GM21619 (cell line): ENCODE results near the gene P3H1.
"Not testable (repeated sequence)": the region's sequence is repeated elsewhere in the genome, so short reads cannot be mapped to it uniquely, and the experiment has no call there.

Experiments used
- ATAC-seq: cut with Tn5 transposase; IDR thresholded peaks from one replicate; pipeline ENCODE4 v1.9.1; 2021; ENCODE audit not compliant: unreplicated experiment

Gene P3H1

GRCh38 chr1:42766741-42767509 lies at the start of gene P3H1, which contains the start of gene C1orf50:
P3H1 (minus strand) TSS chr1:42767028; CDS start chr1:42766971, 57 bp downstream.
C1orf50 (plus strand) TSS chr1:42767249; CDS start chr1:42767312, 63 bp downstream.
- peak; percentile 85 for ATAC-seq

DNA sequence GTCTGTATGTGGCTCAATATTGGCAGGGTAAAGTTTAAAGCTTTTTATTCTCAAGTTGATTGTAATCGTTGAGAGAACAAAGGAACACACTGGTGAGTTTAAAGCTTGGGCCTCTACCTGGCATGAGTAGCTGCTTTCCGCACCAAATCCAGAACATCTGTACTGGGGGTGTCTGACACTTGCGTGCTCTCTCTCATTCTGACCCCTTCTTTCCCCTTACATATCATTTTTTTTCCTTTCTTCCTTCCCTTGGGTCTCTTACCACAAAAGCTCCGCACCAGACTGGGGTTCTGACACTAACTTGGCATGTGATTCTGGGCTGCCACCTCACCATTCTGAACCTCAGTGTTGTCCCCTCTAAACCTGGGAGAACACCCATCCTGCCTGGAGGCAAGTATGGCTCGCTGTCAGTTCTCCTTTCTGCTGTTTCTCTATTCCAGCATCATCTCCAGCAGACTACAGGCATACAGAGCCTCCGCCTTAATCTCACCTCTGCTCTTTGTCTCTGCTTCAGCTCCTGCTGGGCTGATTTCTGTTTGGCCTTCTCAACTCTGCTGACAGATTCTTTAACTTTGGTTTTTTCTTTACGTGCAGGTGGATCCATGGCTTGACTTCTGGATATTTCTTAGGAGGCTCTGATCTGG lies 49.2 kb upstream of the P3H1 start:
- ATAC-seq: no peak

DNA sequence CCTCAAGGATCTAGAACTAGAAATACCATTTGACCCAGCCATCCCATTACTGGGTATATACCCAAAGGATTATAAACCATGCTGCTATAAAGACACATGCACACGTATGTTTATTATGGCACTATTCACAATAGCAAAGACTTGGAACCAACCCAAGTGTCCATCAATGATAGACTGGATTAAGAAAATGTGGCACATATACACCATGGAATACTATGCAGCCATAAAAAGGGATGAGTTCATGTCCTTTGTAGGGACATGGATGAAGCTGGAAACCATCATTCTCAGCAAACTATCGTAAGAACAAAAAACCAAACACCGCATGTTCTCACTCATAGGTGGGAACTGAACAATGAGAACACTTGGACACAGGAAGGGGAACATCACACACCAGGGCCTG lies 48.0 kb upstream of the P3H1 start:
- not testable (repeated sequence) for ATAC-seq

GRCh38 chr1:42807056-42807668 lies 40.3 kb upstream of the P3H1 start:
- ATAC-seq: no peak

GRCh38 chr1:42806593-42806992 lies 39.8 kb upstream of the P3H1 start:
- ATAC-seq: no peak

- ATAC-seq: no peak
Measured at GRCh38 chr1:42806171-42806570, 39.3 kb upstream of the P3H1 start.

GRCh38 chr1:42801832-42802473 lies 35.1 kb upstream of the P3H1 start:
- no peak for ATAC-seq

DNA sequence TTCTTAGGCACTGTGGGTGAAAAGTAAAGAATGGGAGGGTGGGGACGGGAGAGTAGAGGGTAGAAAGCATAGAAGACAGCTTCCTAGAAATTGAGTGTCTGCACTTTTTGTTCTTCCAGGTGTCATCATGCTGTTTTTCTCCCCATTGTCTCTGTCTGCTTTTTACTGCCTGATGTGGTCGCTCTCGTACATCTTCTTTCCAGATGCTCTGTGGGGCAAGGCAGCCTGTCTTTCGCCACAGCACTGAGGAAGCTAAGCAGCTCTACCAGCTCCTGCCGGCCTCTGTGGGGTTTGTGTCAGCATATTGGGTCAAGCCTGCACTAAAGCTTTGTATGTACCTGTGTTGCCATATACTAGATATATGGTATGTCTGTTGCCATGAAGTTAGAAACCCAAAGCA lies 31.2 kb upstream of the P3H1 start:
- no peak for ATAC-seq

GRCh38 chr1:42797414-42797813 lies 30.6 kb upstream of the P3H1 start:
- ATAC-seq: no peak

GRCh38 chr1:42793824-42794223 lies 27.0 kb upstream of the P3H1 start:
- ATAC-seq: no peak

- ATAC-seq: no peak
Measured at GRCh38 chr1:42788021-42788420, 21.2 kb upstream of the P3H1 start.

- no peak for ATAC-seq
Measured at GRCh38 chr1:42786097-42786496, 19.3 kb upstream of the P3H1 start.

DNA sequence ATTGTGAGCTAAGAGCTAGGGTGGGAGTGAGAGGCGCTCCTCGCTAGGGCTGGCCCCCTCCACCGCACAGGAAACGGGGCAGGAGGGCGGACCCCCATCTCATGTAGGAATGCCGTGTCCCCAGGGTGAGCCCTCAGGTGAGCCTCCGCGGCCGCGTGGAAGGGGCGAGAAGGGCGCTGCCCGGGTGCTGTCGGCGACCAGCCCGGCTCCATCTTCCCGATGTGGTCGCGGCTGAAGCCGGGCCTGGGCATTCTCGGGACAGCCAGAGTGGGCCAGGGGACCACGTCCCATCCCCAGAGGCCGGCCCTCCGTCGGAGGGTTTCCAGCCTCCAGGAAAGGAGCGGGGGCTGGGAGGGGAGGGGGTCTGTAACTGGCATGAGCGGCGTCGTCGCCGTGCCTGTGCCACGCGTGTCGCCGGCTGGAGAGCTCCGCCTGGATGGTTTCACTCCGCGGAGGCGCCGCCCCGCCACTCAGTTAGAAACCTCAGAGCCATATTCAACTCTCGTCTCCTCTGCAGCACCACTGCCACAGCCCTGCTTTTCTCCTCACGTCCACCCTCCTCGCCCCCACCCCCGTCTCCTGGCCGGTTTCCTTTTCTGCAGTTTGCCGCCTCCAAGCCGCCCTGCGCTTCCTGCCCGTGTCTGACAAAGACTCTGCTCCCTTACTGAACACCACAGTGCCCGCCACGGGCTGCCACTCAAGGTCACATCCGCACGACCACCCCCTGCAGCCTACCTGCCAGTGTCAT lies 18.3 kb upstream of the P3H1 start, which contains the start of gene TMEM269:
TMEM269 (plus strand) TSS at position 46 of the 748 bp plus-strand sequence. CDS start 4,903 bp downstream, outside the sequence.
- no peak for ATAC-seq

GRCh38 chr1:42784547-42784945 lies 17.7 kb upstream of the P3H1 start:
- no peak for ATAC-seq

DNA sequence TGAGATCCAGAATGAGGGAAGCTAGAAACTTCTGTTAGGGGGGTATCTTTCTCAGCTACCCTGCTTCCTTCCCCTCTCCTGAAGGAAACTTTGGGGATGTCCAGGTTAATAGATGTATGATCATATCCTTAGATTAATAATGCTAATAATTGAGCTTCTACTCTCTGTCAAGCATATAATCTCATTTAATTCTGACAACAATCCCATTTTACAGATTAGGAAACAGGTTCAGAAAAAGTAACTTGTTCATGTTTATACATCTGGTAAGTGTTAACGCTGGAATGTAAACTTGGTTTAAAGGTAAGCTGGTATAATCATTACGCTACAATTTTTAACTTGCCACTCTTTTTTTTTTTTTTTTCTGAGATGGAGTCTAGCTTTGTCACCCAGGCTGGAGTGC lies 16.3 kb upstream of the P3H1 start:
- no peak for ATAC-seq

GRCh38 chr1:42780176-42780575 lies 13.3 kb upstream of the P3H1 start:
- no peak for ATAC-seq

- ATAC-seq: no peak
Measured at GRCh38 chr1:42779725-42780124, 12.9 kb upstream of the P3H1 start.

GRCh38 chr1:42777852-42778251 lies 11.0 kb upstream of the P3H1 start:
- ATAC-seq: no peak

DNA sequence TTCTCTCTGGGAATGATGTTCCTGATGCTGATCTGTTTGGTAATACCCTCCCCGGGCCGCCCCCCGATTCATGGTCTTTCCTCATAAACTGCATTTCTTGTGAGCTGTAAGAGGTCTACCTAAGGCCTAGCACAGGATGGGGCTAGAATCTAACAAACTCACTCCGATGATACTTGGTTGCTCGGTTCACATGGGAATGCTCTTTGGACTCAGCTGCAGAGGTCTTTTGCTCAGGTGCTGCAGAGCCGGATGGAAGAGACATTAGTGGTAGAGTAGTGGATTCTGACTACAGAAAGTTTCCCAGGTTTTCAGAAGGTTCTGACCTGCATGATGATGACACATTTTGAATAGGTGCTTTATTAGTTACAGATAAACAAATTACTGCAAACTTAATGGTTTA lies 9.7 kb upstream of the P3H1 start:
- ATAC-seq: no peak

GRCh38 chr1:42774928-42775526 lies 8.2 kb upstream of the P3H1 start:
- ATAC-seq: no peak
